Measurements from ENCODE around the gene SORCS1. TPM values are rescaled to one million over a fixed set of nuclear protein-coding genes. Genes with fewer than 3 reads are reported as not detected.

SORCS1 gene
- polyA plus RNA-seq, 1 donor (not counting 4 experiments of a cell fraction or from before 2014, with no cell fraction given) = not detected

DNA sequence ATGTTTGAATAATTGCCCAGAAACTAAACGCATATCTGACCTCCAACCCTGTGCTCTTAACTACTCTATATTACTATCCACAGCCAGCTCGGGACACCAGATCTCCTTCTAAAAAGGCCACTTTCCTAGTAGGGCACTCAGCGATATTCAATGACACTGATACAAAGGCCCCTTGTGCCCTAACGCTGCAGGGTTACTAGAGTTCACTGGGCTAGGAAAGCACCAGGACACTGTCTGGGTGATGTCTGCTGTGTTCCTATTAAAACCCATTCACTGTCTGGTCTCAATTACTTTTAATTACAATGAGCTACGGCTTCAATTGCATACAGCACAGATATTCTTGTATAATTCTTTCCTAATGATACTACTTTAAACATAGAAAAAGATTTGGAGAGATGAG lies 91.7 kb downstream of the SORCS1 start:
- Histone ChIP-seq H3K4me2 (ENCODE audit: control insufficient read depth, extremely low read depth, insufficient read depth, low read depth, low read length) (no peak overlapping the region), H3K9me1 (ENCODE audit: control insufficient read depth, extremely low read depth, insufficient read depth, low read length) (no peaks in the 10 kb centered on the region), H3K4me3 (ENCODE audit: control insufficient read depth in 2 of 3, extremely low read depth in 1 of 3, insufficient read depth in 2 of 3, low read depth in 1 of 3, low read length in 3 of 3) (no peak overlapping the region), H3K4me1 (ENCODE audit: control insufficient read depth, extremely low read depth, insufficient read depth, low read length) (no peaks in the 10 kb centered on the region), H3K27ac (ENCODE audit: control insufficient read depth, insufficient read depth, low read length) (no peak overlapping the region), H3K9me3 (ENCODE audit: control insufficient read depth, low read depth, low read length) (peaks cover 2% of the 10 kb centered on the region), H3K9ac (ENCODE audit: control insufficient read depth, extremely low read depth, insufficient read depth, low read length) (no peak overlapping the region), H3K27me3 (ENCODE audit: control insufficient read depth, extremely low read depth, insufficient read depth, low read length) (no peaks in the 10 kb centered on the region), H4K20me1 (ENCODE audit: control insufficient read depth, extremely low read depth, insufficient read depth, low read length) (no peaks in the 10 kb centered on the region), H2AFZ (ENCODE audit: control insufficient read depth, low read length) (no peak overlapping the region), H3K36me3 (ENCODE audit: control insufficient read depth in 2 of 2, extremely low read depth in 1 of 2, insufficient read depth in 2 of 2, low read length in 2 of 2) (no peaks in the 10 kb centered on the region), H3K79me2 (ENCODE audit: control insufficient read depth, insufficient read depth, low read length) (no peaks in the 10 kb centered on the region)
- DNase-seq (ENCODE audit: low read depth, low spot score) = no peak
- TF ChIP-seq EZH2 (IDR thresholded peaks at IDR 0.05; ENCODE audit: low read length) (no peak), CTCF (optimal IDR thresholded peaks at IDR 0.05 in 1 of 3, IDR thresholded peaks at IDR 0.05 in 1 of 3, conservative IDR thresholded peaks at IDR 0.05 in 1 of 3; ENCODE audit: extremely low read depth in 1 of 3, insufficient read depth in 2 of 3, low read length in 3 of 3) (no peak)
- dilution Hi-C loops (cut with MboI; ENCODE audit: extremely low pct_ligation_motif_present, low sequenced_read_pairs) = no loop called here
- no peak for FAIRE-seq

GRCh38 chr10:107072028-107072427 lies 92.5 kb downstream of the SORCS1 start:
- H3K36me3 ChIP-seq (ENCODE audit: control insufficient read depth in 2 of 2, extremely low read depth in 1 of 2, insufficient read depth in 2 of 2, low read length in 2 of 2) = no peaks in the 10 kb centered on the region
- no peaks in the 10 kb centered on the region for H3K79me2 ChIP-seq (ENCODE audit: control insufficient read depth, insufficient read depth, low read length)
- H3K27me3 ChIP-seq (ENCODE audit: control insufficient read depth, extremely low read depth, insufficient read depth, low read length) = no peaks in the 10 kb centered on the region
- dilution Hi-C loops (cut with MboI; ENCODE audit: extremely low pct_ligation_motif_present, low sequenced_read_pairs) = no loop called here
- TF ChIP-seq CTCF (optimal IDR thresholded peaks at IDR 0.05 in 1 of 3, IDR thresholded peaks at IDR 0.05 in 1 of 3, conservative IDR thresholded peaks at IDR 0.05 in 1 of 3; ENCODE audit: extremely low read depth in 1 of 3, insufficient read depth in 2 of 3, low read length in 3 of 3) (no peak), EZH2 (IDR thresholded peaks at IDR 0.05; ENCODE audit: low read length) (no peak)
- no peak overlapping the region for H2AFZ ChIP-seq (ENCODE audit: control insufficient read depth, low read length)
- no peak overlapping the region for H3K4me2 ChIP-seq (ENCODE audit: control insufficient read depth, extremely low read depth, insufficient read depth, low read depth, low read length)
- no peaks in the 10 kb centered on the region for H4K20me1 ChIP-seq (ENCODE audit: control insufficient read depth, extremely low read depth, insufficient read depth, low read length)
- H3K9me3 ChIP-seq (ENCODE audit: control insufficient read depth, low read depth, low read length) = peaks cover 2% of the 10 kb centered on the region
- H3K9me1 ChIP-seq (ENCODE audit: control insufficient read depth, extremely low read depth, insufficient read depth, low read length) = no peaks in the 10 kb centered on the region
- DNase-seq (ENCODE audit: low read depth, low spot score) (no peak), FAIRE-seq (no peak)
- no peak overlapping the region for H3K4me3 ChIP-seq (ENCODE audit: control insufficient read depth in 2 of 3, extremely low read depth in 1 of 3, insufficient read depth in 2 of 3, low read depth in 1 of 3, low read length in 3 of 3)
- H3K4me1 ChIP-seq (ENCODE audit: control insufficient read depth, extremely low read depth, insufficient read depth, low read length) = no peaks in the 10 kb centered on the region
- no peak overlapping the region for H3K9ac ChIP-seq (ENCODE audit: control insufficient read depth, extremely low read depth, insufficient read depth, low read length)
- no peak overlapping the region for H3K27ac ChIP-seq (ENCODE audit: control insufficient read depth, insufficient read depth, low read length)

All from keratinocyte (primary cell).